GM12878 (cell line): ENCODE measurements around the gene ATP8A1. TPM values are rescaled to one million over a fixed set of nuclear protein-coding genes. Genes with fewer than 3 reads are reported as not detected.

Source experiments
- CEBPB ChIP-seq, 2 experiments: fragments of 150-350 bp in 1 of 2; IDR thresholded peaks; 2 replicates each; pipeline ENCODE4 v1.6.1; 2012 to 2014; ENCODE audit warnings: low read depth in 2 of 2, low read length in 2 of 2, borderline replicate concordance in 1 of 2, inconsistent platforms in 1 of 2
- CREB1 ChIP-seq: IDR thresholded peaks from 2 replicates; pipeline ENCODE4 v1.6.1; 2012; ENCODE audit warnings: low read depth, mild to moderate bottlenecking, inconsistent platforms
- ETV6 ChIP-seq, 2 experiments: fragments of 450-650 bp in 1 of 2; IDR thresholded peaks in 1 of 2; conservative IDR thresholded peaks in 1 of 2; 2 replicates each; pipeline ENCODE4 v1.6.1; 2014; ENCODE audit warnings: antibody characterized with exemption in 1 of 2, borderline replicate concordance in 1 of 2, low read depth in 1 of 2, mild to moderate bottlenecking in 1 of 2, moderate library complexity in 1 of 2
- FOS ChIP-seq: IDR thresholded peaks from 3 replicates; pipeline ENCODE4 v1.6.1; 2011; ENCODE audit warnings: borderline replicate concordance; ENCODE audit not compliant: insufficient read length; ENCODE audit errors: extremely low read depth
- HCFC1 ChIP-seq: fragments of 150-350 bp; IDR thresholded peaks from 2 replicates; pipeline ENCODE4 v1.6.1; 2014; ENCODE audit warnings: low read length
- IKZF1 ChIP-seq: fragments of 450-650 bp; conservative IDR thresholded peaks from 2 replicates; pipeline ENCODE4 v1.6.1; 2017; ENCODE audit warnings: antibody characterized with exemption, mild to moderate bottlenecking
- JUNB ChIP-seq: IDR thresholded peaks from 2 replicates; pipeline ENCODE4 v1.6.1; 2016; ENCODE audit warnings: antibody characterized with exemption, mild to moderate bottlenecking
- MTA2 ChIP-seq: fragments of 450-650 bp; IDR thresholded peaks from 2 replicates; pipeline ENCODE4 v1.6.1; 2016; ENCODE audit warnings: low read depth, mild to moderate bottlenecking, moderate library complexity
- NFYA ChIP-seq: IDR thresholded peaks from 2 replicates; pipeline ENCODE4 v1.6.1; 2011; ENCODE audit warnings: low read depth, mild to moderate bottlenecking, low read length, improper control_type of control experiment, borderline replicate concordance
- NR2C2 ChIP-seq: IDR thresholded peaks from 2 replicates; pipeline ENCODE4 v1.6.1; 2011; ENCODE audit warnings: borderline replicate concordance, low read depth; ENCODE audit not compliant: control insufficient read depth, insufficient read length
- RELA ChIP-seq: fragments of 450-650 bp; IDR thresholded peaks from 2 replicates; pipeline ENCODE4 v1.8.0; 2014; ENCODE audit warnings: borderline replicate concordance; ENCODE audit not compliant: partially characterized antibody
- RUNX3 ChIP-seq: IDR thresholded peaks from 2 replicates; pipeline ENCODE4 v1.6.1; 2012; ENCODE audit warnings: low read length, inconsistent platforms
- SMAD1 ChIP-seq: fragments of 450-650 bp; IDR thresholded peaks from 2 replicates; pipeline ENCODE4 v1.6.1; 2018; ENCODE audit warnings: mild to moderate bottlenecking, low read depth; ENCODE audit not compliant: partially characterized antibody
- SREBF2 ChIP-seq: IDR thresholded peaks from 2 replicates; pipeline ENCODE4 v1.6.1; 2012; ENCODE audit warnings: mild to moderate bottlenecking, low read length
- STAT3 ChIP-seq: IDR thresholded peaks from 2 replicates; pipeline ENCODE4 v1.6.1; 2011; ENCODE audit warnings: low read depth, low read length, improper control_type of control experiment
- ZZZ3 ChIP-seq: IDR thresholded peaks from 2 replicates; pipeline ENCODE4 v1.6.1; 2011; ENCODE audit warnings: low read depth; ENCODE audit not compliant: control insufficient read depth, insufficient read length
- polyA plus RNA-seq, 11 experiments: library from polyadenylated mRNA; depleted of rRNA in 4 of 11; unstranded in 6 of 11; stranded (reverse) in 5 of 11; fragments of >200 nt; fragmentation: Nextera tagmentation in 4 of 11; fragmentation: Illumina TruSeq in 1 of 11; extraction: Ambion mirVana in 4 of 11; extraction: Trizol in 1 of 11; gene quantifications; 1 replicate in 1 of 11; 2 replicates in 10 of 11; pipeline versions ENCODE4 v1.2.1 to v1.2.3, GENCODE V29; 2011 to 2016; ENCODE audit warnings: inconsistent platforms in 2 of 11, missing spikeins in 2 of 11, low read depth in 1 of 11
- total RNA-seq, 4 experiments: library from RNA; depleted of rRNA in 3 of 4; stranded (reverse); fragments of >200 nt in 3 of 4; fragmentation: Illumina TruSeq in 1 of 4; extraction: Trizol in 1 of 4; gene quantifications; 2 replicates each; pipeline versions ENCODE4 v1.2.1 to v1.2.3, GENCODE V29; 2013 to 2021
- TF ChIP-seq, protein P1 (sequence below): fragments of 450-650 bp; IDR thresholded peaks from 2 replicates; pipeline ENCODE4 v1.6.1; 2016; ENCODE audit warnings: mild to moderate bottlenecking, moderate library complexity, borderline replicate concordance
- TF ChIP-seq, protein P2 (sequence below): IDR thresholded peaks from 2 replicates; pipeline ENCODE4 v1.6.1; 2011; ENCODE audit warnings: borderline replicate concordance, low read depth, mild to moderate bottlenecking, moderate library complexity, low read length; ENCODE audit not compliant: insufficient read depth, poor library complexity, severe bottlenecking
- TF ChIP-seq, protein P3 (sequence below): IDR thresholded peaks from 2 replicates; pipeline ENCODE4 v1.6.1; 2011; ENCODE audit warnings: borderline replicate concordance, low read depth, mild to moderate bottlenecking, moderate library complexity, mixed read lengths, low read length; ENCODE audit not compliant: insufficient read depth; ENCODE audit errors: extremely low read length
- TF ChIP-seq, protein P4 (sequence below): IDR thresholded peaks from 2 replicates; pipeline ENCODE4 v1.6.1; 2011; ENCODE audit warnings: mild to moderate bottlenecking, low read depth, low read length, moderate library complexity; ENCODE audit not compliant: insufficient replicate concordance
- TF ChIP-seq, protein P5 (sequence below): IDR thresholded peaks from 2 replicates; pipeline ENCODE4 v1.6.1; 2012; ENCODE audit warnings: low read length, inconsistent platforms

Gene ATP8A1
- total and polyA plus RNA-seq, 10 of the 15 experiments (the other 5 are each of a cell fraction or from before 2014, with no cell fraction given) = 9.0 to 116 (median 37.3) TPM

DNA sequence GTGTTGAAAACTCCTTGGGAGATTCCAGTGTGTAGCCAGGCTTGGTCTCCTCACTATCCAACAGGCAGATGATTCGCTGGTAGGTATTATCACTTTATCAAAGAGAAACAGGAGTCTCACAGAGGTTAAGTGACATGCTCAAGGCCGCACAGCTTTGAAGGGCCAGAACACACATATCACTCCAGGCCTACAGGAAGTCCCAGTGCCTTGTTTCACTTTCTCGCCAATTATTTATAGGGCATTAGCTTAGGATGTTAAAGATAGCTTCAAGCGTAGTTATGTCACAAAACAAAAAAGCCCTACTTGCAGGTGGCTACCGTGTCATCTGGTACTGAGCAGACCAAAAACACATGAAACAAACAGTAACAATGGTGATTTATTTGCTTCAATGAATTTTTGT, 13.2 kb downstream of the ATP8A1 start (continued):
- no peak for TF ChIP-seq SREBF2
- TF ChIP-seq RUNX3 = peak; percentile 56
- TF ChIP-seq RELA = no peak
- TF ChIP-seq ETV6 (conservative IDR thresholded peaks at IDR 0.05 in 1 of 2, IDR thresholded peaks at IDR 0.05 in 1 of 2; ENCODE audit: borderline replicate concordance in 1 of 2, low read depth in 1 of 2) = peak in 1 of 2 experiments; percentile 73; a peak in 2 of 4 replicates
- TF ChIP-seq CEBPB (IDR thresholded peaks at IDR 0.05; ENCODE audit: borderline replicate concordance in 1 of 2, low read depth in 2 of 2, low read length in 2 of 2) = no peak
- no peak for TF ChIP-seq NR2C2
- TF ChIP-seq, protein P1, sequence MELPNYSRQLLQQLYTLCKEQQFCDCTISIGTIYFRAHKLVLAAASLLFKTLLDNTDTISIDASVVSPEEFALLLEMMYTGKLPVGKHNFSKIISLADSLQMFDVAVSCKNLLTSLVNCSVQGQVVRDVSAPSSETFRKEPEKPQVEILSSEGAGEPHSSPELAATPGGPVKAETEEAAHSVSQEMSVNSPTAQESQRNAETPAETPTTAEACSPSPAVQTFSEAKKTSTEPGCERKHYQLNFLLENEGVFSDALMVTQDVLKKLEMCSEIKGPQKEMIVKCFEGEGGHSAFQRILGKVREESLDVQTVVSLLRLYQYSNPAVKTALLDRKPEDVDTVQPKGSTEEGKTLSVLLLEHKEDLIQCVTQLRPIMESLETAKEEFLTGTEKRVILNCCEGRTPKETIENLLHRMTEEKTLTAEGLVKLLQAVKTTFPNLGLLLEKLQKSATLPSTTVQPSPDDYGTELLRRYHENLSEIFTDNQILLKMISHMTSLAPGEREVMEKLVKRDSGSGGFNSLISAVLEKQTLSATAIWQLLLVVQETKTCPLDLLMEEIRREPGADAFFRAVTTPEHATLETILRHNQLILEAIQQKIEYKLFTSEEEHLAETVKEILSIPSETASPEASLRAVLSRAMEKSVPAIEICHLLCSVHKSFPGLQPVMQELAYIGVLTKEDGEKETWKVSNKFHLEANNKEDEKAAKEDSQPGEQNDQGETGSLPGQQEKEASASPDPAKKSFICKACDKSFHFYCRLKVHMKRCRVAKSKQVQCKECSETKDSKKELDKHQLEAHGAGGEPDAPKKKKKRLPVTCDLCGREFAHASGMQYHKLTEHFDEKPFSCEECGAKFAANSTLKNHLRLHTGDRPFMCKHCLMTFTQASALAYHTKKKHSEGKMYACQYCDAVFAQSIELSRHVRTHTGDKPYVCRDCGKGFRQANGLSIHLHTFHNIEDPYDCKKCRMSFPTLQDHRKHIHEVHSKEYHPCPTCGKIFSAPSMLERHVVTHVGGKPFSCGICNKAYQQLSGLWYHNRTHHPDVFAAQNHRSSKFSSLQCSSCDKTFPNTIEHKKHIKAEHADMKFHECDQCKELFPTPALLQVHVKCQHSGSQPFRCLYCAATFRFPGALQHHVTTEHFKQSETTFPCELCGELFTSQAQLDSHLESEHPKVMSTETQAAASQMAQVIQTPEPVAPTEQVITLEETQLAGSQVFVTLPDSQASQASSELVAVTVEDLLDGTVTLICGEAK = no peak; the same call in 1 of the 2 replicates
- no peak for TF ChIP-seq NFYA
- peak; percentile 47; the same call in 1 of the 2 replicates for TF ChIP-seq IKZF1
- TF ChIP-seq STAT3 = no peak
- no peak for TF ChIP-seq ZZZ3
- TF ChIP-seq SMAD1 = no peak
- TF ChIP-seq, protein P2, sequence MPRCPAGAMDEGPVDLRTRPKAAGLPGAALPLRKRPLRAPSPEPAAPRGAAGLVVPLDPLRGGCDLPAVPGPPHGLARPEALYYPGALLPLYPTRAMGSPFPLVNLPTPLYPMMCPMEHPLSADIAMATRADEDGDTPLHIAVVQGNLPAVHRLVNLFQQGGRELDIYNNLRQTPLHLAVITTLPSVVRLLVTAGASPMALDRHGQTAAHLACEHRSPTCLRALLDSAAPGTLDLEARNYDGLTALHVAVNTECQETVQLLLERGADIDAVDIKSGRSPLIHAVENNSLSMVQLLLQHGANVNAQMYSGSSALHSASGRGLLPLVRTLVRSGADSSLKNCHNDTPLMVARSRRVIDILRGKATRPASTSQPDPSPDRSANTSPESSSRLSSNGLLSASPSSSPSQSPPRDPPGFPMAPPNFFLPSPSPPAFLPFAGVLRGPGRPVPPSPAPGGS = peak; percentile 43
- TF ChIP-seq HCFC1 = no peak
- no peak for TF ChIP-seq FOS
- TF ChIP-seq MTA2 = no peak
- TF ChIP-seq, protein P3, sequence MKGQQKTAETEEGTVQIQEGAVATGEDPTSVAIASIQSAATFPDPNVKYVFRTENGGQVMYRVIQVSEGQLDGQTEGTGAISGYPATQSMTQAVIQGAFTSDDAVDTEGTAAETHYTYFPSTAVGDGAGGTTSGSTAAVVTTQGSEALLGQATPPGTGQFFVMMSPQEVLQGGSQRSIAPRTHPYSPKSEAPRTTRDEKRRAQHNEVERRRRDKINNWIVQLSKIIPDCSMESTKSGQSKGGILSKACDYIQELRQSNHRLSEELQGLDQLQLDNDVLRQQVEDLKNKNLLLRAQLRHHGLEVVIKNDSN = no peak
- TF ChIP-seq JUNB = peak; percentile 22; the same call in 1 of the 2 replicates
- TF ChIP-seq CREB1 = peak; percentile 90
- TF ChIP-seq, protein P4, sequence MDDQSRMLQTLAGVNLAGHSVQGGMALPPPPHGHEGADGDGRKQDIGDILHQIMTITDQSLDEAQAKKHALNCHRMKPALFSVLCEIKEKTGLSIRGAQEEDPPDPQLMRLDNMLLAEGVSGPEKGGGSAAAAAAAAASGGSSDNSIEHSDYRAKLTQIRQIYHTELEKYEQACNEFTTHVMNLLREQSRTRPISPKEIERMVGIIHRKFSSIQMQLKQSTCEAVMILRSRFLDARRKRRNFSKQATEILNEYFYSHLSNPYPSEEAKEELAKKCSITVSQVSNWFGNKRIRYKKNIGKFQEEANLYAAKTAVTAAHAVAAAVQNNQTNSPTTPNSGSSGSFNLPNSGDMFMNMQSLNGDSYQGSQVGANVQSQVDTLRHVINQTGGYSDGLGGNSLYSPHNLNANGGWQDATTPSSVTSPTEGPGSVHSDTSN = no peak
- TF ChIP-seq, protein P5, sequence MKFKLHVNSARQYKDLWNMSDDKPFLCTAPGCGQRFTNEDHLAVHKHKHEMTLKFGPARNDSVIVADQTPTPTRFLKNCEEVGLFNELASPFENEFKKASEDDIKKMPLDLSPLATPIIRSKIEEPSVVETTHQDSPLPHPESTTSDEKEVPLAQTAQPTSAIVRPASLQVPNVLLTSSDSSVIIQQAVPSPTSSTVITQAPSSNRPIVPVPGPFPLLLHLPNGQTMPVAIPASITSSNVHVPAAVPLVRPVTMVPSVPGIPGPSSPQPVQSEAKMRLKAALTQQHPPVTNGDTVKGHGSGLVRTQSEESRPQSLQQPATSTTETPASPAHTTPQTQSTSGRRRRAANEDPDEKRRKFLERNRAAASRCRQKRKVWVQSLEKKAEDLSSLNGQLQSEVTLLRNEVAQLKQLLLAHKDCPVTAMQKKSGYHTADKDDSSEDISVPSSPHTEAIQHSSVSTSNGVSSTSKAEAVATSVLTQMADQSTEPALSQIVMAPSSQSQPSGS = peak; percentile 95
